HCT116 (cell line): ENCODE measurements around the gene RAD23A. TPM values are rescaled to one million over a fixed set of nuclear protein-coding genes. Genes with fewer than 3 reads are reported as not detected.

Source experiments
- ATAC-seq: fragments of 200-7000 bp; cut with Tn5 transposase; 2 replicates; pipeline ENCODE4 v1.9.1; 2020; ENCODE audit warnings: mild to moderate bottlenecking, moderate library complexity
- BruUV-seq: library from RNA; stranded (reverse); fragments of 400-500 nt; replicated peaks from 2 replicates; lab custom pipeline; 2021; lab: Mats Ljungman, UMichigan
- CTCF ChIA-PET: fragments of 300-600 bp; sonication (Branson Sonifier 250); formaldehyde crosslinking; loops from one replicate; lab custom pipeline; 2021; ENCODE audit warnings: antibody characterized with exemption; lab: Charles Lee
- POLR2A ChIA-PET: fragments of 300-600, 350-600 bp; sonication (Branson Sonifier 250); formaldehyde crosslinking; loops from one replicate; lab custom pipeline; 2021; ENCODE audit warnings: antibody characterized with exemption; lab: Charles Lee
- RAD21 ChIA-PET, 2 experiments: fragments of 300-600 bp; sonication (Branson Sonifier 250); formaldehyde crosslinking; loops; one replicate each; lab custom pipeline; 2023; ENCODE audit warnings: low total read pairs in 2 of 2; ENCODE audit not compliant: uncharacterized antibody in 2 of 2, unreplicated experiment in 2 of 2, low non-redundant PET in 1 of 2; lab: Charles Lee
- DNase-seq: peaks from one replicate; pipeline ENCODE4 v3.0.0-alpha.2; 2010; ENCODE audit warnings: low read depth, low spot score
- H2AFZ ChIP-seq: fragments of 200-600 bp; shearing (Covaris generic), sonication (generic); 2 replicates; pipeline ENCODE4 v1.6.1; 2017; ENCODE audit warnings: low read depth, mixed run types, mixed read lengths, antibody characterized with exemption, low read length; ENCODE audit not compliant: poor library complexity, severe bottlenecking
- H3K27ac ChIP-seq: 2 replicates; pipeline ENCODE4 v1.5.1; 2012; ENCODE audit warnings: low read depth, low read length
- H3K27me3 ChIP-seq: fragments of 200-600 bp; sonication (generic); 2 replicates; pipeline ENCODE4 v1.6.1; 2016; ENCODE audit warnings: mixed run types, low read length, mixed read lengths; ENCODE audit not compliant: insufficient read depth
- H3K36me3 ChIP-seq, 2 experiments: fragments of 200-500 bp in 1 of 2; fragments of 200-600 bp in 1 of 2; sonication (Bioruptor generic) in 1 of 2; sonication (generic) in 1 of 2; 2 replicates each; pipeline versions ENCODE4 v1.5.1 to v1.6.1; 2014 to 2016; ENCODE audit warnings: low read length in 2 of 2, inconsistent platforms in 1 of 2, mixed read lengths in 1 of 2, mixed run types in 1 of 2; ENCODE audit not compliant: insufficient read depth in 2 of 2, control insufficient read depth in 1 of 2
- H3K4me1 ChIP-seq, 2 experiments: fragments of 200-600 bp in 1 of 2; sonication (generic) in 1 of 2; 2 replicates each; pipeline versions ENCODE4 v1.5.1 to v1.6.1; 2012 to 2017; ENCODE audit warnings: low read length in 2 of 2, inconsistent platforms in 1 of 2, mild to moderate bottlenecking in 1 of 2, mixed read lengths in 1 of 2, mixed run types in 1 of 2, moderate library complexity in 1 of 2; ENCODE audit not compliant: insufficient read depth in 2 of 2, control insufficient read depth in 1 of 2
- H3K4me2 ChIP-seq: fragments of 200-600 bp; sonication (generic); 2 replicates; pipeline ENCODE4 v1.6.1; 2017; ENCODE audit warnings: mixed run types, low read length, mixed read lengths
- H3K4me3 ChIP-seq, 2 experiments: fragments of 200-600 bp in 1 of 2; sonication (generic) in 1 of 2; replicated peaks in 1 of 2; 2 replicates each; pipeline ENCODE4 v1.5.1; 2011 to 2016; ENCODE audit warnings: low read length in 2 of 2, control low read depth in 1 of 2, low read depth in 1 of 2, mild to moderate bottlenecking in 1 of 2, mixed read lengths in 1 of 2, mixed run types in 1 of 2
- H3K79me2 ChIP-seq: fragments of 200-600 bp; sonication (generic); 2 replicates; pipeline ENCODE4 v1.6.1; 2017; ENCODE audit warnings: mild to moderate bottlenecking, mixed run types, low read length, moderate library complexity, mixed read lengths; ENCODE audit not compliant: insufficient read depth
- H3K9ac ChIP-seq: fragments of 200-600 bp; sonication (generic); 2 replicates; pipeline ENCODE4 v1.6.1; 2016; ENCODE audit warnings: low read length, mixed read lengths
- H3K9me2 ChIP-seq: fragments of 200-600 bp; sonication (generic), shearing (Covaris generic); 2 replicates; pipeline ENCODE4 v1.6.1; 2017; ENCODE audit warnings: mixed run types, mild to moderate bottlenecking, moderate library complexity; ENCODE audit not compliant: insufficient read depth
- H3K9me3 ChIP-seq, 2 experiments: fragments of 200-500 bp in 1 of 2; fragments of 200-600 bp in 1 of 2; sonication (Bioruptor generic) in 1 of 2; sonication (generic) in 1 of 2; 2 replicates each; pipeline ENCODE4 v1.6.1; 2014 to 2017; ENCODE audit warnings: low read length in 2 of 2, mixed read lengths in 2 of 2, inconsistent platforms in 1 of 2, low read depth in 1 of 2, mild to moderate bottlenecking in 1 of 2, mixed run types in 1 of 2, moderate library complexity in 1 of 2; ENCODE audit not compliant: control insufficient read depth in 1 of 2, insufficient read depth in 1 of 2
- H4K20me1 ChIP-seq: fragments of 200-600 bp; sonication (generic), shearing (Covaris generic); 2 replicates; pipeline ENCODE4 v1.6.1; 2017; ENCODE audit warnings: mixed run types, mild to moderate bottlenecking, moderate library complexity; ENCODE audit not compliant: insufficient read depth
- CEBPB ChIP-seq: IDR thresholded peaks from 2 replicates; pipeline ENCODE4 v1.6.1; 2012; ENCODE audit warnings: low read depth
- EGR1 ChIP-seq: IDR thresholded peaks from 2 replicates; pipeline ENCODE4 v1.6.1; 2012; ENCODE audit warnings: low read depth
- ELF1 ChIP-seq: IDR thresholded peaks from 2 replicates; pipeline ENCODE4 v1.6.1; 2012; ENCODE audit warnings: low read depth, borderline replicate concordance
- EZH2 ChIP-seq: fragments of 200-600 bp; sonication (generic); IDR thresholded peaks from 2 replicates; pipeline ENCODE4 v1.6.1; 2017; ENCODE audit warnings: antibody characterized with exemption, mixed run types
- FOSL1 ChIP-seq: IDR thresholded peaks from 2 replicates; pipeline ENCODE4 v1.6.1; 2012; ENCODE audit warnings: low read depth
- JUND ChIP-seq: IDR thresholded peaks from 2 replicates; pipeline ENCODE4 v1.6.1; 2012
- POLR2A ChIP-seq: IDR thresholded peaks from 2 replicates; pipeline ENCODE4 v1.7.0; 2011; ENCODE audit warnings: borderline replicate concordance; ENCODE audit not compliant: insufficient read depth, insufficient read length; ENCODE audit errors: extremely low read depth
- POLR2AphosphoS5 ChIP-seq: IDR thresholded peaks from 2 replicates; pipeline ENCODE4 v1.6.1; 2011; ENCODE audit warnings: mild to moderate bottlenecking, low read depth, low read length, moderate library complexity
- RAD21 ChIP-seq: IDR thresholded peaks from 2 replicates; pipeline ENCODE4 v1.6.1; 2012; ENCODE audit warnings: low read depth, mild to moderate bottlenecking
- SIN3A ChIP-seq: IDR thresholded peaks from 2 replicates; pipeline ENCODE4 v1.6.1; 2012; ENCODE audit warnings: low read depth
- SP1 ChIP-seq: IDR thresholded peaks from 2 replicates; pipeline ENCODE4 v1.6.1; 2012; ENCODE audit warnings: low read depth
- SRF ChIP-seq: IDR thresholded peaks from 2 replicates; pipeline ENCODE4 v1.6.1; 2012; ENCODE audit warnings: low read depth
- ZFX ChIP-seq: fragments of 450-650 bp; IDR thresholded peaks from 2 replicates; pipeline ENCODE4 v1.6.1; 2017
- ZNF274 ChIP-seq: fragments of 200-500 bp; sonication (Bioruptor generic); IDR thresholded peaks from 2 replicates; pipeline ENCODE4 v1.6.1; 2014; ENCODE audit warnings: mild to moderate bottlenecking, low read depth, low read length, inconsistent platforms
- intact Hi-C: fragments of 100-400 bp; cut with micrococcal nuclease; formaldehyde crosslinking; loops from 2 replicates; pipeline ENCODE4 v1.10.0; 2022
- total RNA-seq: library from RNA; stranded (reverse); gene quantifications from one replicate; pipeline ENCODE4 v1.2.1, GENCODE V29; 2021; ENCODE audit not compliant: unreplicated experiment
- TF ChIP-seq, protein P1 (sequence below), 3 experiments: fragments of 200-600 bp in 1 of 3; sonication (generic) in 1 of 3; IDR thresholded peaks in 2 of 3; conservative IDR thresholded peaks in 1 of 3; 2 replicates each; pipeline ENCODE4 v1.5.1; 2012 to 2017; ENCODE audit warnings: low read depth in 2 of 3, low read length in 2 of 3, antibody characterized with exemption in 1 of 3, borderline replicate concordance in 1 of 3, control low read depth in 1 of 3, mild to moderate bottlenecking in 1 of 3, mixed read lengths in 1 of 3, mixed run types in 1 of 3, moderate library complexity in 1 of 3; ENCODE audit not compliant: insufficient read depth in 1 of 3
- TF ChIP-seq, protein P2 (sequence below): IDR thresholded peaks from 2 replicates; pipeline ENCODE4 v1.6.1; 2012; ENCODE audit warnings: low read depth
- TF ChIP-seq, protein P3 (sequence below): IDR thresholded peaks from 2 replicates; pipeline ENCODE4 v1.6.1; 2011; ENCODE audit warnings: mild to moderate bottlenecking, low read length, moderate library complexity; ENCODE audit not compliant: insufficient replicate concordance; ENCODE audit errors: extremely low read depth
- TF ChIP-seq, protein P4 (sequence below): IDR thresholded peaks from 2 replicates; pipeline ENCODE4 v1.6.1; 2012

RAD23A gene
- total RNA-seq, 1 experiment from 2014 or later = 163 TPM

DNA sequence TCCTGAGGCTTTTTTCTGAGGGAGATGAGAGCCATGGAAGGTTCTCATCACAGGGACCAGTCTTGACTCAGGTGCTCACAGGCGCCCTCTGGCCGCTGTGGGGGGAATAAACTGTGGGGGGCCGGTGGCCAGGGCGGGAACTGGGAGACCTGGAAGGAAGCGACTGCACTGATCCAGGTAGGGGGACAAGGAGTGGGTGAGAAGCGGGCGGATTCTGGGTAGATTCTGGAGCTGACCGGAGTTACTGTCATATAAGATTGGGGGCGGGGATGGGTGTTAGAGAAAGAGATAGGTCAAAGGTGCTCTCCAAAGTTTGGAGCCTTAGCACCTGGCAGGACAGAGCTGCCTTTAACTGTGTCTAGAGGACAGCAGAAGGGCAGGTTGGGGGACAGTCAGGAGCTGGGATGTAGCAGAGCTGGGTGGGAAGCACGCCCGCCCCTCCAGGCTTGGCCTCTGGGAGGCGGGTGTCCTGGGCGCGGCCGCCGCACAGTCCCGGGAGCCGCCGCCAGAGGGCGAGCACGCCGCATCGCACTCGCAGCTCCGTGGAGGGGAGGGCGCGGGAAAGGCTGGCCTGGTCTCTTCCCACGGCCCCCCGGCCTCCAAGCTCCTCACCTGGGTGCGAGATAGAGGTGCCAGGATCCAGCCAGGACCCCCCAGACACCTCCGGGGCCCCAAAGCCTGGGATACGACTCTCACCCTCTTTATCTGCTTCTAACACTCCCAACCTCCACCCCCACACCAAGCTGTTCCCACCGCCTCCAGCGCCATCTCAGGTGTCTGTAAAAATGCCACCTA, 19.6 kb downstream of the RAD23A start (continued):
- TF ChIP-seq CEBPB = no peak
- TF ChIP-seq JUND = no peak
- TF ChIP-seq ZFX = no peak
- no peak for TF ChIP-seq ZNF274
- TF ChIP-seq SP1 = no peak
- TF ChIP-seq ELF1 = no peak

DNA sequence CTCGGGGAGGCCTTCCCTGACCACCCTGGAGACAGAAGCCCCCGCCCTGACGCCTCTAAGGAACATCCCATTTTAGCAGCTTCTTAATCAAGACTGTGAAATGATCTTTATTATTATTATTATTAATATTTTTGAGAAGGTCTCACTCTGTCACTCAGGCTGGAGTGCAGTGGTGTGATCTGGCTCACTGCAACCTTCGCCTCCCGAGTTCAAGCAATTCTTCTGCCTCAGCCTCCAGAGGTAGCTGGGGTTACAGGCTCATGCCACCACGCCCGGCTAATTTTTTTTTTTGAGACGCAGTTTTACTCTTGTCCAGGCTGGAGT, 20.1 kb downstream of the RAD23A start:
- Histone ChIP-seq H3K4me1 (peaks cover 3 to 18% of the 10 kb centered on the region in 2 experiments; a peak in 3 of 4 replicates), H3K27ac (peak overlapping the region; percentile 54), H3K4me3 (peak overlapping the region; percentile 33 to 52), H3K4me2 (peak overlapping the region; percentile 94), H2AFZ (peak overlapping the region; percentile 62), H3K9me3 (no peaks in the 10 kb centered on the region), H3K79me2 (no peaks in the 10 kb centered on the region), H4K20me1 (no peaks in the 10 kb centered on the region), H3K27me3 (no peaks in the 10 kb centered on the region), H3K36me3 (no peaks in the 10 kb centered on the region), H3K9me2 (no peaks in the 10 kb centered on the region), H3K9ac (peak overlapping the region; percentile 64)
- ChIA-PET CTCF (interaction anchor here (0.6 to 2.7 kb wide), 39 partner anchors 9 to 1967 kb away, joined by 3 to 38 read pairs (median 5); partner anchors contain the start of genes CALR, GADD45GIP1, GCDH and NACC1), POLR2A (interaction anchor here (0.7 to 1.3 kb wide), 7 partner anchors 11 to 189 kb away, joined by 3 to 5 read pairs (median 3); partner anchors contain the start of genes CALR and NACC1), RAD21 (interaction anchor here (0.5 to 1.7 kb wide), 9 partner anchors 12 to 290 kb away, joined by 3 to 13 read pairs (median 5); no protein-coding TSS in a partner anchor)
- no peak for DNase-seq
- no peak for ATAC-seq
- BruUV-seq = no TSS peak
- intact Hi-C loops = no loop called here
- no peak for TF ChIP-seq POLR2A
- no peak for TF ChIP-seq FOSL1
- no peak for TF ChIP-seq JUND
- TF ChIP-seq POLR2AphosphoS5 = no peak
- TF ChIP-seq, protein P1, sequence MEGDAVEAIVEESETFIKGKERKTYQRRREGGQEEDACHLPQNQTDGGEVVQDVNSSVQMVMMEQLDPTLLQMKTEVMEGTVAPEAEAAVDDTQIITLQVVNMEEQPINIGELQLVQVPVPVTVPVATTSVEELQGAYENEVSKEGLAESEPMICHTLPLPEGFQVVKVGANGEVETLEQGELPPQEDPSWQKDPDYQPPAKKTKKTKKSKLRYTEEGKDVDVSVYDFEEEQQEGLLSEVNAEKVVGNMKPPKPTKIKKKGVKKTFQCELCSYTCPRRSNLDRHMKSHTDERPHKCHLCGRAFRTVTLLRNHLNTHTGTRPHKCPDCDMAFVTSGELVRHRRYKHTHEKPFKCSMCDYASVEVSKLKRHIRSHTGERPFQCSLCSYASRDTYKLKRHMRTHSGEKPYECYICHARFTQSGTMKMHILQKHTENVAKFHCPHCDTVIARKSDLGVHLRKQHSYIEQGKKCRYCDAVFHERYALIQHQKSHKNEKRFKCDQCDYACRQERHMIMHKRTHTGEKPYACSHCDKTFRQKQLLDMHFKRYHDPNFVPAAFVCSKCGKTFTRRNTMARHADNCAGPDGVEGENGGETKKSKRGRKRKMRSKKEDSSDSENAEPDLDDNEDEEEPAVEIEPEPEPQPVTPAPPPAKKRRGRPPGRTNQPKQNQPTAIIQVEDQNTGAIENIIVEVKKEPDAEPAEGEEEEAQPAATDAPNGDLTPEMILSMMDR (IDR thresholded peaks at IDR 0.05 in 2 of 3, conservative IDR thresholded peaks at IDR 0.05 in 1 of 3; ENCODE audit: borderline replicate concordance in 1 of 3, insufficient read depth in 1 of 3, low read depth in 2 of 3, low read length in 2 of 3) = no peak
- TF ChIP-seq, protein P2, sequence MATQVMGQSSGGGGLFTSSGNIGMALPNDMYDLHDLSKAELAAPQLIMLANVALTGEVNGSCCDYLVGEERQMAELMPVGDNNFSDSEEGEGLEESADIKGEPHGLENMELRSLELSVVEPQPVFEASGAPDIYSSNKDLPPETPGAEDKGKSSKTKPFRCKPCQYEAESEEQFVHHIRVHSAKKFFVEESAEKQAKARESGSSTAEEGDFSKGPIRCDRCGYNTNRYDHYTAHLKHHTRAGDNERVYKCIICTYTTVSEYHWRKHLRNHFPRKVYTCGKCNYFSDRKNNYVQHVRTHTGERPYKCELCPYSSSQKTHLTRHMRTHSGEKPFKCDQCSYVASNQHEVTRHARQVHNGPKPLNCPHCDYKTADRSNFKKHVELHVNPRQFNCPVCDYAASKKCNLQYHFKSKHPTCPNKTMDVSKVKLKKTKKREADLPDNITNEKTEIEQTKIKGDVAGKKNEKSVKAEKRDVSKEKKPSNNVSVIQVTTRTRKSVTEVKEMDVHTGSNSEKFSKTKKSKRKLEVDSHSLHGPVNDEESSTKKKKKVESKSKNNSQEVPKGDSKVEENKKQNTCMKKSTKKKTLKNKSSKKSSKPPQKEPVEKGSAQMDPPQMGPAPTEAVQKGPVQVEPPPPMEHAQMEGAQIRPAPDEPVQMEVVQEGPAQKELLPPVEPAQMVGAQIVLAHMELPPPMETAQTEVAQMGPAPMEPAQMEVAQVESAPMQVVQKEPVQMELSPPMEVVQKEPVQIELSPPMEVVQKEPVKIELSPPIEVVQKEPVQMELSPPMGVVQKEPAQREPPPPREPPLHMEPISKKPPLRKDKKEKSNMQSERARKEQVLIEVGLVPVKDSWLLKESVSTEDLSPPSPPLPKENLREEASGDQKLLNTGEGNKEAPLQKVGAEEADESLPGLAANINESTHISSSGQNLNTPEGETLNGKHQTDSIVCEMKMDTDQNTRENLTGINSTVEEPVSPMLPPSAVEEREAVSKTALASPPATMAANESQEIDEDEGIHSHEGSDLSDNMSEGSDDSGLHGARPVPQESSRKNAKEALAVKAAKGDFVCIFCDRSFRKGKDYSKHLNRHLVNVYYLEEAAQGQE = no peak
- TF ChIP-seq ZFX = no peak
- TF ChIP-seq EGR1 = no peak
- TF ChIP-seq SRF = no peak
- no peak for TF ChIP-seq EZH2
- TF ChIP-seq SP1 = no peak
- no peak for TF ChIP-seq RAD21
- TF ChIP-seq, protein P3, sequence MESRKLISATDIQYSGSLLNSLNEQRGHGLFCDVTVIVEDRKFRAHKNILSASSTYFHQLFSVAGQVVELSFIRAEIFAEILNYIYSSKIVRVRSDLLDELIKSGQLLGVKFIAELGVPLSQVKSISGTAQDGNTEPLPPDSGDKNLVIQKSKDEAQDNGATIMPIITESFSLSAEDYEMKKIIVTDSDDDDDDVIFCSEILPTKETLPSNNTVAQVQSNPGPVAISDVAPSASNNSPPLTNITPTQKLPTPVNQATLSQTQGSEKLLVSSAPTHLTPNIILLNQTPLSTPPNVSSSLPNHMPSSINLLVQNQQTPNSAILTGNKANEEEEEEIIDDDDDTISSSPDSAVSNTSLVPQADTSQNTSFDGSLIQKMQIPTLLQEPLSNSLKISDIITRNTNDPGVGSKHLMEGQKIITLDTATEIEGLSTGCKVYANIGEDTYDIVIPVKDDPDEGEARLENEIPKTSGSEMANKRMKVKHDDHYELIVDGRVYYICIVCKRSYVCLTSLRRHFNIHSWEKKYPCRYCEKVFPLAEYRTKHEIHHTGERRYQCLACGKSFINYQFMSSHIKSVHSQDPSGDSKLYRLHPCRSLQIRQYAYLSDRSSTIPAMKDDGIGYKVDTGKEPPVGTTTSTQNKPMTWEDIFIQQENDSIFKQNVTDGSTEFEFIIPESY = no peak
- TF ChIP-seq, protein P4, sequence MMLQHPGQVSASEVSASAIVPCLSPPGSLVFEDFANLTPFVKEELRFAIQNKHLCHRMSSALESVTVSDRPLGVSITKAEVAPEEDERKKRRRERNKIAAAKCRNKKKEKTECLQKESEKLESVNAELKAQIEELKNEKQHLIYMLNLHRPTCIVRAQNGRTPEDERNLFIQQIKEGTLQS = no peak
- TF ChIP-seq SIN3A = no peak
